ENCODE results near the gene STARD9. TPM values are rescaled to one million over a fixed set of nuclear protein-coding genes. Genes with fewer than 3 reads are reported as not detected.

Gene STARD9
- total and polyA plus RNA-seq, 9 of the 15 experiments (the other 6 are each of a cell fraction or from before 2014, with no cell fraction given): 0.45 to 6.0 (median 3.6) TPM

- TF ChIP-seq STAG1 (CRISPR knock-in tag; IDR thresholded peaks at IDR 0.05; ENCODE audit: borderline replicate concordance) (peak; percentile 62; the same call in 1 of the 2 replicates), SRF (CRISPR knock-in tag; IDR thresholded peaks at IDR 0.05) (peak in 1 of 2 experiments; percentile 30; a peak in 1 of 4 replicates), RCOR1 (IDR thresholded peaks at IDR 0.05; ENCODE audit: borderline replicate concordance in 1 of 2, low read depth in 2 of 2, low read length in 2 of 2) (peak in 1 of 2 experiments; percentile 21; a peak in 1 of 4 replicates), KDM1A (IDR thresholded peaks at IDR 0.05) (0 out of 4 replicates have a peak, but pooled peaks of 1 of the 2 experiments have one; percentile 16), MCM2 (IDR thresholded peaks at IDR 0.05; ENCODE audit: low read depth) (no peak), TOE1 (IDR thresholded peaks at IDR 0.05; ENCODE audit: borderline replicate concordance) (0 out of 2 replicates have a peak, but pooled peaks have one; percentile 26), TOE1 (CRISPR knock-in tag; IDR thresholded peaks at IDR 0.05; ENCODE audit: borderline replicate concordance, low read depth) (no peak), CTBP1 (IDR thresholded peaks at IDR 0.05; ENCODE audit: borderline replicate concordance) (peak; percentile 42; the same call in 1 of the 2 replicates), ARNT (IDR thresholded peaks at IDR 0.05) (peak in 1 of 2 experiments; percentile 78; a peak in 2 of 4 replicates), JUND (IDR thresholded peaks at IDR 0.05; ENCODE audit: borderline replicate concordance, low read depth, low read length) (peak; percentile 51; the same call in 1 of the 2 replicates), JUND (tag; IDR thresholded peaks at IDR 0.05; ENCODE audit: borderline replicate concordance, low read depth, low read length) (peak; percentile 24; the same call in 1 of the 3 replicates), SOX6 (IDR thresholded peaks at IDR 0.05) (peak; percentile 40; the same call in 1 of the 2 replicates), ELF2 (CRISPR knock-in tag; IDR thresholded peaks at IDR 0.05) (0 out of 2 replicates have a peak, but pooled peaks have one; percentile 37), ATF1 (CRISPR knock-in tag; IDR thresholded peaks at IDR 0.05) (no peak), ATF1 (tag; IDR thresholded peaks at IDR 0.05) (0 out of 2 replicates have a peak, but pooled peaks have one; percentile 24), MTA2 (IDR thresholded peaks at IDR 0.05; ENCODE audit: low read depth) (no peak), DEAF1 (CRISPR knock-in tag; IDR thresholded peaks at IDR 0.05) (peak; percentile 76), ZNF24 (IDR thresholded peaks at IDR 0.05) (no peak), NFIC (IDR thresholded peaks at IDR 0.05) (peak; percentile 64), CC2D1A (IDR thresholded peaks at IDR 0.05) (peak; percentile 77), MEIS2 (IDR thresholded peaks at IDR 0.05; ENCODE audit: partially characterized antibody) (peak; percentile 53)
- TF ChIP-seq, protein P1, sequence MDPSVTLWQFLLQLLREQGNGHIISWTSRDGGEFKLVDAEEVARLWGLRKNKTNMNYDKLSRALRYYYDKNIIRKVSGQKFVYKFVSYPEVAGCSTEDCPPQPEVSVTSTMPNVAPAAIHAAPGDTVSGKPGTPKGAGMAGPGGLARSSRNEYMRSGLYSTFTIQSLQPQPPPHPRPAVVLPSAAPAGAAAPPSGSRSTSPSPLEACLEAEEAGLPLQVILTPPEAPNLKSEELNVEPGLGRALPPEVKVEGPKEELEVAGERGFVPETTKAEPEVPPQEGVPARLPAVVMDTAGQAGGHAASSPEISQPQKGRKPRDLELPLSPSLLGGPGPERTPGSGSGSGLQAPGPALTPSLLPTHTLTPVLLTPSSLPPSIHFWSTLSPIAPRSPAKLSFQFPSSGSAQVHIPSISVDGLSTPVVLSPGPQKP (CRISPR knock-in tag; IDR thresholded peaks at IDR 0.05): no peak
- TF ChIP-seq, protein P2, sequence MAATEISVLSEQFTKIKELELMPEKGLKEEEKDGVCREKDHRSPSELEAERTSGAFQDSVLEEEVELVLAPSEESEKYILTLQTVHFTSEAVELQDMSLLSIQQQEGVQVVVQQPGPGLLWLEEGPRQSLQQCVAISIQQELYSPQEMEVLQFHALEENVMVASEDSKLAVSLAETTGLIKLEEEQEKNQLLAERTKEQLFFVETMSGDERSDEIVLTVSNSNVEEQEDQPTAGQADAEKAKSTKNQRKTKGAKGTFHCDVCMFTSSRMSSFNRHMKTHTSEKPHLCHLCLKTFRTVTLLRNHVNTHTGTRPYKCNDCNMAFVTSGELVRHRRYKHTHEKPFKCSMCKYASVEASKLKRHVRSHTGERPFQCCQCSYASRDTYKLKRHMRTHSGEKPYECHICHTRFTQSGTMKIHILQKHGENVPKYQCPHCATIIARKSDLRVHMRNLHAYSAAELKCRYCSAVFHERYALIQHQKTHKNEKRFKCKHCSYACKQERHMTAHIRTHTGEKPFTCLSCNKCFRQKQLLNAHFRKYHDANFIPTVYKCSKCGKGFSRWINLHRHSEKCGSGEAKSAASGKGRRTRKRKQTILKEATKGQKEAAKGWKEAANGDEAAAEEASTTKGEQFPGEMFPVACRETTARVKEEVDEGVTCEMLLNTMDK (IDR thresholded peaks at IDR 0.05; ENCODE audit: borderline replicate concordance, insufficient read depth, low read depth, low read length, poor library complexity, severe bottlenecking): peak; percentile 15
Measured at GRCh38 chr15:42650208-42651066, 75.0 kb downstream of the STARD9 start (continued).
